HCT116 (cell line): ENCODE measurements around the gene EDN1. TPM values are rescaled to one million over a fixed set of nuclear protein-coding genes. Genes with fewer than 3 reads are reported as not detected.

ENCODE experiments used
- ATAC-seq: fragments of 200-7000 bp; cut with Tn5 transposase; 2 replicates; pipeline ENCODE4 v1.9.1; 2020; ENCODE audit warnings: mild to moderate bottlenecking, moderate library complexity
- BruUV-seq: library from RNA; stranded (reverse); fragments of 400-500 nt; replicated peaks from 2 replicates; lab custom pipeline; 2021; lab: Mats Ljungman, UMichigan
- CTCF ChIA-PET: fragments of 300-600 bp; sonication (Branson Sonifier 250); formaldehyde crosslinking; loops from one replicate; lab custom pipeline; 2021; ENCODE audit warnings: antibody characterized with exemption; lab: Charles Lee
- POLR2A ChIA-PET: fragments of 300-600, 350-600 bp; sonication (Branson Sonifier 250); formaldehyde crosslinking; loops from one replicate; lab custom pipeline; 2021; ENCODE audit warnings: antibody characterized with exemption; lab: Charles Lee
- RAD21 ChIA-PET, 2 experiments: fragments of 300-600 bp; sonication (Branson Sonifier 250); formaldehyde crosslinking; loops; one replicate each; lab custom pipeline; 2023; ENCODE audit warnings: low total read pairs in 2 of 2; ENCODE audit not compliant: uncharacterized antibody in 2 of 2, unreplicated experiment in 2 of 2, low non-redundant PET in 1 of 2; lab: Charles Lee
- DNase-seq: peaks from one replicate; pipeline ENCODE4 v3.0.0-alpha.2; 2010; ENCODE audit warnings: low read depth, low spot score
- H2AFZ ChIP-seq: fragments of 200-600 bp; shearing (Covaris generic), sonication (generic); 2 replicates; pipeline ENCODE4 v1.6.1; 2017; ENCODE audit warnings: low read depth, mixed run types, mixed read lengths, antibody characterized with exemption, low read length; ENCODE audit not compliant: poor library complexity, severe bottlenecking
- H3K27ac ChIP-seq: 2 replicates; pipeline ENCODE4 v1.5.1; 2012; ENCODE audit warnings: low read depth, low read length
- H3K27me3 ChIP-seq: fragments of 200-600 bp; sonication (generic); 2 replicates; pipeline ENCODE4 v1.6.1; 2016; ENCODE audit warnings: mixed run types, low read length, mixed read lengths; ENCODE audit not compliant: insufficient read depth
- H3K36me3 ChIP-seq, 2 experiments: fragments of 200-500 bp in 1 of 2; fragments of 200-600 bp in 1 of 2; sonication (Bioruptor generic) in 1 of 2; sonication (generic) in 1 of 2; 2 replicates each; pipeline versions ENCODE4 v1.5.1 to v1.6.1; 2014 to 2016; ENCODE audit warnings: low read length in 2 of 2, inconsistent platforms in 1 of 2, mixed read lengths in 1 of 2, mixed run types in 1 of 2; ENCODE audit not compliant: insufficient read depth in 2 of 2, control insufficient read depth in 1 of 2
- H3K4me1 ChIP-seq, 2 experiments: fragments of 200-600 bp in 1 of 2; sonication (generic) in 1 of 2; 2 replicates each; pipeline versions ENCODE4 v1.5.1 to v1.6.1; 2012 to 2017; ENCODE audit warnings: low read length in 2 of 2, inconsistent platforms in 1 of 2, mild to moderate bottlenecking in 1 of 2, mixed read lengths in 1 of 2, mixed run types in 1 of 2, moderate library complexity in 1 of 2; ENCODE audit not compliant: insufficient read depth in 2 of 2, control insufficient read depth in 1 of 2
- H3K4me2 ChIP-seq: fragments of 200-600 bp; sonication (generic); 2 replicates; pipeline ENCODE4 v1.6.1; 2017; ENCODE audit warnings: mixed run types, low read length, mixed read lengths
- H3K4me3 ChIP-seq, 2 experiments: fragments of 200-600 bp in 1 of 2; sonication (generic) in 1 of 2; replicated peaks in 1 of 2; 2 replicates each; pipeline ENCODE4 v1.5.1; 2011 to 2016; ENCODE audit warnings: low read length in 2 of 2, control low read depth in 1 of 2, low read depth in 1 of 2, mild to moderate bottlenecking in 1 of 2, mixed read lengths in 1 of 2, mixed run types in 1 of 2
- H3K79me2 ChIP-seq: fragments of 200-600 bp; sonication (generic); 2 replicates; pipeline ENCODE4 v1.6.1; 2017; ENCODE audit warnings: mild to moderate bottlenecking, mixed run types, low read length, moderate library complexity, mixed read lengths; ENCODE audit not compliant: insufficient read depth
- H3K9ac ChIP-seq: fragments of 200-600 bp; sonication (generic); 2 replicates; pipeline ENCODE4 v1.6.1; 2016; ENCODE audit warnings: low read length, mixed read lengths
- H3K9me2 ChIP-seq: fragments of 200-600 bp; sonication (generic), shearing (Covaris generic); 2 replicates; pipeline ENCODE4 v1.6.1; 2017; ENCODE audit warnings: mixed run types, mild to moderate bottlenecking, moderate library complexity; ENCODE audit not compliant: insufficient read depth
- H3K9me3 ChIP-seq, 2 experiments: fragments of 200-500 bp in 1 of 2; fragments of 200-600 bp in 1 of 2; sonication (Bioruptor generic) in 1 of 2; sonication (generic) in 1 of 2; 2 replicates each; pipeline ENCODE4 v1.6.1; 2014 to 2017; ENCODE audit warnings: low read length in 2 of 2, mixed read lengths in 2 of 2, inconsistent platforms in 1 of 2, low read depth in 1 of 2, mild to moderate bottlenecking in 1 of 2, mixed run types in 1 of 2, moderate library complexity in 1 of 2; ENCODE audit not compliant: control insufficient read depth in 1 of 2, insufficient read depth in 1 of 2
- H4K20me1 ChIP-seq: fragments of 200-600 bp; sonication (generic), shearing (Covaris generic); 2 replicates; pipeline ENCODE4 v1.6.1; 2017; ENCODE audit warnings: mixed run types, mild to moderate bottlenecking, moderate library complexity; ENCODE audit not compliant: insufficient read depth
- CEBPB ChIP-seq: IDR thresholded peaks from 2 replicates; pipeline ENCODE4 v1.6.1; 2012; ENCODE audit warnings: low read depth
- EZH2 ChIP-seq: fragments of 200-600 bp; sonication (generic); IDR thresholded peaks from 2 replicates; pipeline ENCODE4 v1.6.1; 2017; ENCODE audit warnings: antibody characterized with exemption, mixed run types
- EZH2phosphoT487 ChIP-seq: fragments of 200-600 bp; IDR thresholded peaks from 2 replicates; pipeline ENCODE4 v1.6.1; 2018; ENCODE audit warnings: antibody characterized with exemption, borderline replicate concordance
- FOSL1 ChIP-seq: IDR thresholded peaks from 2 replicates; pipeline ENCODE4 v1.6.1; 2012; ENCODE audit warnings: low read depth
- JUND ChIP-seq: IDR thresholded peaks from 2 replicates; pipeline ENCODE4 v1.6.1; 2012
- MAX ChIP-seq: IDR thresholded peaks from 2 replicates; pipeline ENCODE4 v1.6.1; 2012
- POLR2A ChIP-seq: IDR thresholded peaks from 2 replicates; pipeline ENCODE4 v1.7.0; 2011; ENCODE audit warnings: borderline replicate concordance; ENCODE audit not compliant: insufficient read depth, insufficient read length; ENCODE audit errors: extremely low read depth
- POLR2AphosphoS5 ChIP-seq: IDR thresholded peaks from 2 replicates; pipeline ENCODE4 v1.6.1; 2011; ENCODE audit warnings: mild to moderate bottlenecking, low read depth, low read length, moderate library complexity
- RAD21 ChIP-seq: IDR thresholded peaks from 2 replicates; pipeline ENCODE4 v1.6.1; 2012; ENCODE audit warnings: low read depth, mild to moderate bottlenecking
- TCF7L2 ChIP-seq: IDR thresholded peaks from 2 replicates; pipeline ENCODE4 v1.7.0; 2011; ENCODE audit warnings: borderline replicate concordance, inconsistent platforms; ENCODE audit not compliant: insufficient read depth, insufficient read length; ENCODE audit errors: extremely low read depth
- ZNF274 ChIP-seq: fragments of 200-500 bp; sonication (Bioruptor generic); IDR thresholded peaks from 2 replicates; pipeline ENCODE4 v1.6.1; 2014; ENCODE audit warnings: mild to moderate bottlenecking, low read depth, low read length, inconsistent platforms
- intact Hi-C: fragments of 100-400 bp; cut with micrococcal nuclease; formaldehyde crosslinking; loops from 2 replicates; pipeline ENCODE4 v1.10.0; 2022
- total RNA-seq: library from RNA; stranded (reverse); gene quantifications from one replicate; pipeline ENCODE4 v1.2.1, GENCODE V29; 2021; ENCODE audit not compliant: unreplicated experiment
- TF ChIP-seq, protein P1 (sequence below): IDR thresholded peaks from 2 replicates; pipeline ENCODE4 v1.6.1; 2012

The EDN1 gene
- total RNA-seq, 1 experiment from 2014 or later: 0.22 TPM

DNA sequence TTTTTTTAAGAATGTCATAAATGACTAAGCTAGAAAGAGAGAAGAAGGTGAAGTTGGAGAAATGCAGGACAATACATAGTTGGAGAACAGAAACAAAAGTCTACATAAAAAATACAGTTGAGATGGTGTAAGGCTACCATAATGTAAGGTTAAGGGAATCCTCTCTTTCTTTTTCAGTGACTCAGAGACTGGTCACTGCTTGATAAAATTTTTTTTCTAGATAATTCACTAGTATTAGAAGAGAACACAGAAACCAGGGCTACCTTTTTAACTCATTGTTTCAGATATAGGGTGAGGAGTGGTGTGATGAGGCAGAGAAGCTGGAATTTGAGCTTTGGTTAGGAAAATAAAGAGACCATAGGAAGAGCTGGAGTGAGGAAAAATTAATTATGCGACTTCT, 18.2 kb upstream of the EDN1 start:
- DNase-seq (no peak), ATAC-seq (no peak)
- no TSS peak for BruUV-seq
- ChIA-PET CTCF (no interaction called here), POLR2A (interaction anchor here (0.6 kb wide), 1 partner anchor 776 kb away, joined by 4 read pairs; no protein-coding TSS in a partner anchor), RAD21 (no interaction called here)
- Histone ChIP-seq H3K4me3 (no peak overlapping the region), H3K36me3 (no peaks in the 10 kb centered on the region), H3K27ac (no peak overlapping the region), H3K4me1 (no peaks in the 10 kb centered on the region), H3K9me2 (no peaks in the 10 kb centered on the region), H3K4me2 (no peak overlapping the region), H2AFZ (no peak overlapping the region), H3K9me3 (no peaks in the 10 kb centered on the region), H4K20me1 (no peaks in the 10 kb centered on the region), H3K9ac (no peak overlapping the region), H3K27me3 (no peaks in the 10 kb centered on the region), H3K79me2 (no peaks in the 10 kb centered on the region)
- TF ChIP-seq EZH2: no peak
- no peak for TF ChIP-seq POLR2A
- TF ChIP-seq, protein P1, sequence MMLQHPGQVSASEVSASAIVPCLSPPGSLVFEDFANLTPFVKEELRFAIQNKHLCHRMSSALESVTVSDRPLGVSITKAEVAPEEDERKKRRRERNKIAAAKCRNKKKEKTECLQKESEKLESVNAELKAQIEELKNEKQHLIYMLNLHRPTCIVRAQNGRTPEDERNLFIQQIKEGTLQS: no peak
- TF ChIP-seq CEBPB: no peak
- intact Hi-C loops: no loop called here

GRCh38 chr6:12275107-12275506, 15.1 kb upstream of the EDN1 start:
- H3K4me1 ChIP-seq: no peaks in the 10 kb centered on the region
- no peak for DNase-seq
- no TSS peak for BruUV-seq
- CTCF ChIA-PET: interaction anchor here (1.3 kb wide), 1 partner anchor 12 kb away, joined by 4 read pairs; no protein-coding TSS in a partner anchor
- H3K4me2 ChIP-seq: no peak overlapping the region
- POLR2A ChIA-PET: interaction anchor here (1.5 kb wide), 1 partner anchor 15 kb away, joined by 4 read pairs; the partner anchor contains the start of gene EDN1
- H3K9me3 ChIP-seq: no peaks in the 10 kb centered on the region
- H3K9ac ChIP-seq: no peak overlapping the region
- no peaks in the 10 kb centered on the region for H3K27me3 ChIP-seq
- RAD21 ChIA-PET: no interaction called here
- H3K9me2 ChIP-seq: no peaks in the 10 kb centered on the region
- H3K4me3 ChIP-seq: no peak overlapping the region
- intact Hi-C loops: no loop called here
- no peaks in the 10 kb centered on the region for H3K79me2 ChIP-seq
- H2AFZ ChIP-seq: no peak overlapping the region
- TF ChIP-seq RAD21: no peak
- TF ChIP-seq CEBPB: no peak
- TF ChIP-seq JUND: no peak
- TF ChIP-seq ZNF274: no peak
- no peak for TF ChIP-seq POLR2A
- TF ChIP-seq EZH2phosphoT487: no peak
- TF ChIP-seq TCF7L2: no peak
- no peak for TF ChIP-seq POLR2AphosphoS5
- no peak for TF ChIP-seq MAX
- no peak for TF ChIP-seq FOSL1
- H4K20me1 ChIP-seq: no peaks in the 10 kb centered on the region
- ATAC-seq: no peak
- H3K36me3 ChIP-seq: no peaks in the 10 kb centered on the region
- no peak overlapping the region for H3K27ac ChIP-seq
